ENCODE measurements around the gene PRKAG2. TPM values are rescaled to one million over a fixed set of nuclear protein-coding genes. Genes with fewer than 3 reads are reported as not detected.
A peak's percentile ranks its signal among the peaks of the same experiment; 100 is the strongest.
"Not testable (repeated sequence)": the region's sequence is repeated elsewhere in the genome, so short reads cannot be mapped to it uniquely, and the experiment has no call there.

The PRKAG2 gene
- total and polyA plus RNA-seq, 5 experiments from 2014 or later = 29.5 to 63.5 (median 34.1) TPM

DNA sequence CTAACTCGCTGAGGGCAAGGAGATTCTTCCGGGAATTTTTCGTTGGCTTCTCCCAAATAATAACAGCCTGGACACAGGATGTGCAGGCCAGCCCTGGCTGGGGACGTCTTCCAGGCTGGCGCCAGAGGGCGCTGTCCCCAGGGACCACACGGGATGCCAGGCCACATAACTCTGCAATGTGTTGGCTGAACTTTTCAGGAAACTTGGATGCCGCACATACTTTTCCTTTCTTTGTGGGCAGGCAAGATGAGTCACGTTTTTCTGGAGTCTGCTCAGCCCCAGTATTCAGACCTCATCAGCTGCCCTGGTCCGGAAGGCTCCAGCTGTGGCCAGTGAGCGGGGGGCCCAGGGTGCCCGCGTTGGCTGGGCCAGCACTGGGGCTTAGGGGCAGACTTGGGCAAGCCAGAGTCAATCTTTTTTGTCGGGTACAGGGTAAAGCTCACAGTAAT is 122.7 kb downstream of the PRKAG2 start:
- H3K36me3 Mint-ChIP-seq = peaks cover 0 to 19% (median 0%) of the 10 kb centered on the region in 3 donors
- H3K4me3 Mint-ChIP-seq = no peak overlapping the region
- peaks cover 0 to 4% (median 0%) of the 10 kb centered on the region in 9 donors for H3K9me3 Mint-ChIP-seq
- POLR2A ChIA-PET = no interaction called here
- H3K27ac Mint-ChIP-seq = peak overlapping the region in 3 of 10 donors; percentile 31 to 79 (median 79)
- DNase-seq = peak in 1 of 10 donors; percentile 27
- ATAC-seq = no peak
- H3K4me1 Mint-ChIP-seq = peaks cover 19 to 43% (median 31%) of the 10 kb centered on the region in 4 donors
- no peaks in the 10 kb centered on the region for H3K27me3 Mint-ChIP-seq

GRCh38 chr7:151752816-151753595 is 123.9 kb downstream of the PRKAG2 start:
- peaks cover 0 to 18% (median 0%) of the 10 kb centered on the region in 3 donors for H3K36me3 Mint-ChIP-seq
- peaks cover 0 to 4% (median 0%) of the 10 kb centered on the region in 9 donors for H3K9me3 Mint-ChIP-seq
- DNase-seq = no peak
- POLR2A ChIA-PET = no interaction called here
- ATAC-seq = no peak
- H3K27me3 Mint-ChIP-seq = no peaks in the 10 kb centered on the region
- peaks cover 17 to 38% (median 26%) of the 10 kb centered on the region in 4 donors for H3K4me1 Mint-ChIP-seq
- H3K4me3 Mint-ChIP-seq = no peak overlapping the region
- H3K27ac Mint-ChIP-seq = peak overlapping the region in 2 of 10 donors; percentile 16 to 79

GRCh38 chr7:151752037-151752436 is 124.9 kb downstream of the PRKAG2 start:
- H3K27me3 Mint-ChIP-seq = no peaks in the 10 kb centered on the region
- H3K9me3 Mint-ChIP-seq = peaks cover 0 to 4% (median 0%) of the 10 kb centered on the region in 9 donors
- ATAC-seq = no peak
- POLR2A ChIA-PET = interaction anchor here (1.3 kb wide), 1 partner anchor 12 kb away, joined by 3 read pairs; no protein-coding TSS in a partner anchor
- peaks cover 17 to 32% (median 25%) of the 10 kb centered on the region in 4 donors for H3K4me1 Mint-ChIP-seq
- no peak overlapping the region for H3K4me3 Mint-ChIP-seq
- H3K36me3 Mint-ChIP-seq = peaks cover 0 to 18% (median 0%) of the 10 kb centered on the region in 3 donors
- no peak overlapping the region for H3K27ac Mint-ChIP-seq
- DNase-seq = no peak

DNA sequence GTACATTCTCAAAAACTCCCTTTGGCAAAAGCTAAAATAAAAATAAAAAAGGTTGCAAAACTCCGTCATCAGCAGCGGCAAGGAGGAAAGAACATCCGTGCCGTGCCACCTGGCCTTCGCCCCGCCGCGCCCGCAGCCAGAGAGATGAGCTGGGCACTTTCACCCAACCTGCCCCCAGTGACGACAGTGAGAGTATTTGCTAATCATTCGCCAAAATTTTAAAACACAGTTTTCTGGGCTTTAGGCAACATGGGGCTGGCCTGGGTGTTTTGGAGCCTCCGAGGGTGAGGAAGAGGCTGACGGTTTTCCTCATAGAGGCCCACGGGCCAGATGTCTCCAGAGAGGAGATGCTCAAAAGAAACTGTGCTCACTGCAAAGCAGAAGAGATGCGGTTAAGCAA is 128.2 kb downstream of the PRKAG2 start:
- Mint-ChIP-seq H3K9me3 (peaks cover 0 to 4% (median 0%) of the 10 kb centered on the region in 9 donors), H3K27ac (no peak overlapping the region), H3K27me3 (no peaks in the 10 kb centered on the region), H3K4me3 (no peak overlapping the region), H3K36me3 (peaks cover 0 to 21% (median 0%) of the 10 kb centered on the region in 3 donors), H3K4me1 (peaks cover 13 to 21% (median 15%) of the 10 kb centered on the region in 4 donors)
- POLR2A ChIA-PET = no interaction called here
- ATAC-seq = no peak
- no peak for DNase-seq

DNA sequence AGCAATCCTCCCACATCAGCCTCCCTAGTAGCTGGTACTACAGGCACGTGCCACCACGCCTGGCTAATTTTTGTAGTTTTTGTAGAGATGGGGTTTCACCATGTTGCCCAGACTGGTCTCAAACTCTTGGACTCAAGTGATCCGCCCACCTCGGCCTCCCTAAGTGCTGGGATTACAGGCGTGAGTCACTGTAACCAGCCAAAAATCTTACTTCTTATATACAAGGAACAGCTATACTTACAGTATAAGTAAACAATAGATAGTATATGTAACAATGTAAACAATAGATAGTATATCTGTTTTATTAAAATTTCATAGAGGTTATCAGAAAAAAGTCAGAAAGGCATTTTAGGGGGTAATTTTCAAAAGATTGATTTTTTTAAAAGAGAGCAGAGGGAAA is 128.9 kb downstream of the PRKAG2 start:
- POLR2A ChIA-PET = interaction anchor here (0.7 kb wide), 1 partner anchor 116 kb away, joined by 8 read pairs; no protein-coding TSS in a partner anchor
- not testable (repeated sequence) for ATAC-seq, H3K27me3 Mint-ChIP-seq, DNase-seq, H3K4me3 Mint-ChIP-seq, H3K9me3 Mint-ChIP-seq, H3K27ac Mint-ChIP-seq
- Mint-ChIP-seq H3K36me3 (peaks cover 0 to 19% (median 2%) of the 10 kb centered on the region in 3 donors), H3K4me1 (peaks cover 16 to 28% (median 22%) of the 10 kb centered on the region in 4 donors)

- Mint-ChIP-seq H3K36me3 (peaks cover 0 to 13% (median 2%) of the 10 kb centered on the region in 3 donors), H3K4me3 (no peak overlapping the region), H3K27me3 (no peaks in the 10 kb centered on the region), H3K27ac (no peak overlapping the region), H3K4me1 (peaks cover 13 to 33% (median 29%) of the 10 kb centered on the region in 4 donors), H3K9me3 (no peaks in the 10 kb centered on the region)
- DNase-seq (no peak), ATAC-seq (no peak)
- POLR2A ChIA-PET = no interaction called here
These were observed 131.2 kb downstream of the PRKAG2 start for GRCh38 chr7:151745706-151746105.

DNA sequence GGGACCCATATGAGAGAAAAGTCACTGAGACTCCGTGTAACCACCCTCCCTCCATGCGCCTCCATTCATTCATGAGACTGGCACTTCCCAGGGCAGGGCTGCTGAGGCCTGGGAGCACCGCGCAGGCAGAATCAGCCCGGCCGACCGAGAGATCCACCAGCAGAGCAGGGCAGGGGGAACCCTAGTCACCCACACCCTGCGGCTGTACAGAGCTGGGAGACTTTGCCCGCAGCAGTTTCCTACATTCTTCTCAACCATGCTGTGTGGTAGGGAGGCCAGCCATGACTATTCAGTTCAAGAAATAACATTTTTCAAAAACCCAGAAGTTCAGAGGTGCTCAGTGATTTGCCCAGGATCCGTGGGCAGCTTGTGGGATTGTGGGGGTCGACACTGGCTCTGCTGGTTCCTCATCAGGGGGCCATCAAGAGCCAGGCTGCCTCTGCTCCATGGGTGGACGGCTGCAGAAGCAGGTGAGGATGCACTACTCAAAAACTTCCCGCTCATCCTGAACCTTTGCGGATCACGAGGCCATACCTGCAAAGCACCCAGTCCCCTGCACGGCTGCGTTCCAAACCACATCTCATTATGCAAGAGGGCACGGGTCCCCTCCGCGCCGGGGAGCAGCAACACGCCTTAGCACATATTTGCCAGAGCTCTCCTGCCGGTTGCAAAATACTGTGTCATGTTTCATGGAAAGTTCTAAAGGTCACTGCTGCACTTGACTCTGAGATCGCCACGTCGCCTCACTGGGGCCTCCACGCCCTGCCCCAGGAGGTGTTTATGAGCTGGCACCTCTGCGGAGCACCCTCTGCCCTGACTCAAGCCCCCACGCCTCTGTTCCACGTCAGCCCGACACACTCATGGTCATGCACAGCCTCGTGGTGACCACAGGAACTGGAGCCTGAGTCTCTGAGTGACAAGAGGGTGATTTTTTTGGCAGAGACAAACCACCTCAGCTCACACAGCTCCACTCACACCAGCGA is 132.0 kb downstream of the PRKAG2 start:
- Mint-ChIP-seq H3K27me3 (no peaks in the 10 kb centered on the region), H3K4me1 (peaks cover 17 to 37% (median 27%) of the 10 kb centered on the region in 4 donors), H3K27ac (peak overlapping the region in 2 of 10 donors; percentile 27 to 29), H3K36me3 (peaks cover 0 to 10% (median 7%) of the 10 kb centered on the region in 3 donors), H3K9me3 (no peaks in the 10 kb centered on the region), H3K4me3 (peak overlapping the region in 2 of 10 donors; percentile 29 to 42)
- no peak for ATAC-seq
- POLR2A ChIA-PET = no interaction called here
- DNase-seq = no peak

DNA sequence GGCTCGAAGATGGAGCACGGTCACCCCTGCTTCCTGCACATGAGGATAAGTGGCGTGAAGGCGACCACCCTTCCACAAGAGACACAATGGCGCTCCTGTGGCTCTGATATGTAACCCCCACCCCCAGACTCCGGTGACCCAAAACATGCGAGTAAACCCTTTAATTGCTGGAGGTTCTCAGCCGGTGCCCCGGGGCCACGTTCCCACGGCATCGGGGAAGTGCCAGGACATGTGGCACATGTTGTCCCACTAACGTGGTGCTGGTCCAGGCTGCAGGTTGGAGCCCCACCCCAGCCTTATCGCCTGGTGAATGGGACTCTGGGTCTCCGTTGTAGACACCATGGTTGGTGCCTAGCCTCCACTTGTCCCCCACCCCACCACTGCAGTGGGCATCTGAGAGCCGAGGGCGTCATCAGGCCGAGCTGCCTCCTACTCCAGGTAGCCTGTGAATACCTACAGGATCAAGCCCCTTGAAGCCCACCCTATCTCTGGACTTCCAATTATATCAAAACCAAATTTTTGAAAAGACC is 132.8 kb downstream of the PRKAG2 start:
- H3K4me1 Mint-ChIP-seq = peaks cover 13 to 36% (median 28%) of the 10 kb centered on the region in 4 donors

DNA sequence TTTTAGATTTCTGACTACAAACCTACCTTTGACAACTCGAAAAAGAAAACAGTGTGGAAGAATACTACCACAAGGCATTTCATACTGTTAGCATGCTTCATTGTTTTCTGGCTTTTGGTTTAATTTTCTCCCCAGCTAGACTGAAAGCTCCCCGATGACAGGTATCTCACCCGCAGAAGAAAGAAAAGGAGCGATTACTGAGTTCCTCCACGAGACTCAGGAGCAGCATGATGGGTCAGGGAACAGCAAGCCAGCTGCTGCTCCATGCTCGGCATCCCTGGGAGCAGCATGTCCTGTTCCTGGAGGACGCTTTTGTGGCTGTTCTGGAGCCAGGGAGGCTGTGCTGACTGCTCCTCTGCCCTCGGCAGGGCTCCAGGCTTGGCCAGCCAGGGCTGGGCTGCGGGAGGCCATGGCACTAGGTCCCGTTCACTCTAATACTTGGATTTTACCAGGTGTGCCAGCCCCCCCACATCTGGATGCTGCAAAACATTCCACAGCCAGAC is 133.4 kb downstream of the PRKAG2 start:
- ATAC-seq (no peak), DNase-seq (no peak)
- POLR2A ChIA-PET = interaction anchor here (1.2 kb wide), 1 partner anchor 15 kb away, joined by 3 read pairs; no protein-coding TSS in a partner anchor
- H3K36me3 Mint-ChIP-seq = peaks cover 0 to 13% (median 3%) of the 10 kb centered on the region in 3 donors
- peak overlapping the region in 6 of 10 donors; percentile 11 to 70 (median 44) for H3K4me3 Mint-ChIP-seq
- H3K4me1 Mint-ChIP-seq = peaks cover 13 to 36% (median 28%) of the 10 kb centered on the region in 4 donors
- H3K27me3 Mint-ChIP-seq = no peaks in the 10 kb centered on the region
- H3K27ac Mint-ChIP-seq = peak overlapping the region in 6 of 10 donors; percentile 22 to 73 (median 56)
- H3K9me3 Mint-ChIP-seq = no peaks in the 10 kb centered on the region

More for the DNA sequence above, 132.8 kb downstream of the PRKAG2 start:
- ATAC-seq (no peak), DNase-seq (no peak)
- H3K36me3 Mint-ChIP-seq = peaks cover 0 to 10% (median 4%) of the 10 kb centered on the region in 3 donors
- no peaks in the 10 kb centered on the region for H3K27me3 Mint-ChIP-seq
- peak overlapping the region in 2 of 10 donors; percentile 22 to 73 for H3K27ac Mint-ChIP-seq
- H3K4me3 Mint-ChIP-seq = peak overlapping the region in 2 of 10 donors; percentile 48 to 56
- H3K9me3 Mint-ChIP-seq = no peaks in the 10 kb centered on the region
- POLR2A ChIA-PET = interaction anchor here (1.2 kb wide), 1 partner anchor 16 kb away, joined by 3 read pairs; no protein-coding TSS in a partner anchor

DNA sequence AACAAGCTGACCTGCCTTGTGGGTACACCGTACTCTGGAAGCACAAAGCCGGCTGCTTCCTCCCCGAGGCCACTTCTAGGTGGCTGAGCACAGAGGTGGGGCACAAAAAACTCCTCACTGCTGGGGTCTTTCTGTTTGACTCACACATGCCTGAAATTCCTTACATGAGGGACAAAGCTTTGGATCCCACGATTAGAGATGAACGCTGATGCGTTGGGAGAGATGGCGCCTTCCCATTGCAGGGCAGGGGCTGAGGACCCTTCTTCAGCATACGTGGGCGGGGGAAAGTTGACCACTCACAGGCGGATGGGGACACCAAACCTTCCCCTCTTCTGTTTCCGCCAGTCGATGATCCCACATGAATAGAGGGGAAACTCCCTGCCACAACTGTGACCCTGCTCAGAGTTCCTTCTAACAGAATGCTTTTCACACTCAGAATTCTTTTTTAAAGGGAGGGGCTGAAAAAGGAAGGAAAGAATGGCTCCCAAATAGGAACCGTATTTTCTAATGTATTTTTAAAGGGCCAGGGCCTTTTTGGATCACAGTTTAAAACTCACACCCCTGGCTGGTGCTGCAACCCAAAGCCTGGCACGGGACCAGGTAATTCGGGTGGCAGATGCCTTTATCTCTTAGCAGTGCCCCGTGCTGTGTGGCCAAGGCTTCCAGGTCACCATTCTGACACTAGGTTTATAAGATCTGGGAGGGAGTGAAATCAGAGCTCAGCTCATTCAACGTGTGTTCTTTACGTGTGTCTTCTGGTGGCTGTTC is 134.0 kb downstream of the PRKAG2 start:
- no peak for DNase-seq
- H3K4me1 Mint-ChIP-seq = peaks cover 13 to 36% (median 28%) of the 10 kb centered on the region in 4 donors
- peak in 1 of 2 donors; percentile 84 for ATAC-seq
- H3K36me3 Mint-ChIP-seq = peaks cover 0 to 13% (median 3%) of the 10 kb centered on the region in 3 donors
- H3K27ac Mint-ChIP-seq = peak overlapping the region in 5 of 10 donors; percentile 22 to 79 (median 52)
- H3K4me3 Mint-ChIP-seq = peak overlapping the region in 6 of 10 donors; percentile 11 to 70 (median 44)
- H3K9me3 Mint-ChIP-seq = no peaks in the 10 kb centered on the region
- POLR2A ChIA-PET = interaction anchor here (1.2 kb wide), 1 partner anchor 15 kb away, joined by 3 read pairs; no protein-coding TSS in a partner anchor
- H3K27me3 Mint-ChIP-seq = no peaks in the 10 kb centered on the region

DNA sequence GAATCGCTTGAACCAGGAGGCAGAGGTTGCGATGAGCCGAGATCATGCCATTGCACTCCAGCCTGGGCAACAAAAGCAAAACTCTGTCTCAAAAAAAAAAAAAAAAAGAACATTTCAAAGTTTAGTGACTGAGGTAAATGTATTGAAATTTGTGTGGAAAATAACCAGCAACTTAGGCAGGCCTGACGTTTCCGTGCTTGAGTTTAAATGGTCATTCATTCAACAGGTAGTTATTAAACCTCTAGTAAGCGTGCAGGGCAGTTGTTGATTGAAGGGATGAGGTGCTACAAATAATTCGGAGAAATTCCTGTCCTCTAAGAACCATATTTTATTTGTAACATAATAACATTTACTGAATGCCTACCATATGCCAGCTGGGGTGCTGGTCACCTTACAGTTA is 135.3 kb downstream of the PRKAG2 start:
- H3K27me3 Mint-ChIP-seq = no peaks in the 10 kb centered on the region
- ATAC-seq (no peak), DNase-seq (no peak)
- peaks cover 0 to 13% (median 0%) of the 10 kb centered on the region in 3 donors for H3K36me3 Mint-ChIP-seq
- POLR2A ChIA-PET = interaction anchor here (0.7 kb wide), 1 partner anchor 76 kb away, joined by 4 read pairs; no protein-coding TSS in a partner anchor
- no peaks in the 10 kb centered on the region for H3K9me3 Mint-ChIP-seq
- H3K4me1 Mint-ChIP-seq = peaks cover 13 to 30% (median 28%) of the 10 kb centered on the region in 4 donors
- H3K4me3 Mint-ChIP-seq = no peak overlapping the region
- H3K27ac Mint-ChIP-seq = peak overlapping the region in 1 of 10 donors; percentile 8
